ENCODE data around the gene ZC3H18.

Gene ZC3H18

DNA sequence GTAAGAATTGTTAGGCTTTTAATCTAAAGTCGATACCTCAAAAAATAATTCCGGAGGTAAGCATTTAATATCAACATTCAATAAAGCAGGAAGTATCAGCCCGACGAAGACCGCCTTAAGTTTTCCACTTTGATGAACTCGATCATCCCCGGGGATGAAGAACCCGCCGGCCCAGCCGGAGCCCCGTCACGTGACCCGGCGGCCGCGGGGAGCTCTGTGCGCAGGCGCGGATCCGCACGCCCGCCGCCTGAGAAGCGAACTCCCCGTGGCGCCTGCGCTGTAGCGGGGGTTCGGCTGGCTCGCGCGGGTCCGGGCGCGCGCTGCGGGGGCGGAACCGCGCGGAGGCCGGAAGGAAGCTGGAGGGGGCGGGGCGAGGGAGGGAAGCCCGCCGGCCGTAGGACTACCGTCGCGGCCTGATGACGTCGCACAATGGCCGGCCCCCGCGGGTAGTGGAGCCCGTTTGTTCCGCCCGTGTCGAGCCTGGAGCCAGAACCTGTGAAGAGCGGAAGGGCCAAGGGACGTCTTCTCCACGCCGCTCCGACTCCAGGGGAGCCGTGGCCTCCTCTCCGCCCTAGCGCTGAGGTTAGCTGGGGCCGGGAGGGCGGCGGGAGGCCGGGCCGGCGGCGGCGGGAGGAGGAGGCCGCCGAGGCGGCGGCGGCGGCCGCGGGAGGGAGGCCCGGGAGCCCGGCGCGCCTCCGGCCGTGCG lies at the start of gene ZC3H18:
Gene ZC3H18 (plus strand): TSS at position 419 of the 706 bp plus-strand sequence. CDS start 6,721 bp downstream, outside the sequence.
- in situ Hi-C loops (cut with HindIII; ENCODE audit: low sequenced_read_pairs), result no loop called here

DNA sequence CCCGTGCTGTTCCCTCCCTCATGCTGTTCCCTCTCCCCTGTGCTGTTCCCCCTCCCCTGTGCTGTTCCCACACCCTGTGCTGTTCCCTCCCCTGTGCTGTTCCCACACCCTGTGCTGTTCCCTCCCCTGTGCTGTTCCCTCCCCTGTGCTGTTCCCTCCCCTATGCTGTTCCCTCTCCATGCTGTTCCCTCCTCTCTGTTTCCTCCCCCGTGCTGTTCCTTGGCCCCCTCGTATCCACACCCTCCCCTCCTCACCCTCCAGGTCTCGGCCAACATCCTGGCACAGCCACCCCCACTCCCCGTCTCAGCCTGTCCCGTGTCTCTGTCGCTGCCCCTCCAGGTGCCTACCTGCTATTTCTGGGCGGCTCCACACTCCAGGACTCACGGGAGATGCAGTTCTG lies 48.5 kb upstream of the ZC3H18 start:
- in situ Hi-C loops (cut with HindIII; ENCODE audit: low sequenced_read_pairs), result no loop called here

GRCh38 chr16:88522276-88522949 lies 47.8 kb upstream of the ZC3H18 start:
- in situ Hi-C loops (cut with HindIII; ENCODE audit: low sequenced_read_pairs), result no loop called here

DNA sequence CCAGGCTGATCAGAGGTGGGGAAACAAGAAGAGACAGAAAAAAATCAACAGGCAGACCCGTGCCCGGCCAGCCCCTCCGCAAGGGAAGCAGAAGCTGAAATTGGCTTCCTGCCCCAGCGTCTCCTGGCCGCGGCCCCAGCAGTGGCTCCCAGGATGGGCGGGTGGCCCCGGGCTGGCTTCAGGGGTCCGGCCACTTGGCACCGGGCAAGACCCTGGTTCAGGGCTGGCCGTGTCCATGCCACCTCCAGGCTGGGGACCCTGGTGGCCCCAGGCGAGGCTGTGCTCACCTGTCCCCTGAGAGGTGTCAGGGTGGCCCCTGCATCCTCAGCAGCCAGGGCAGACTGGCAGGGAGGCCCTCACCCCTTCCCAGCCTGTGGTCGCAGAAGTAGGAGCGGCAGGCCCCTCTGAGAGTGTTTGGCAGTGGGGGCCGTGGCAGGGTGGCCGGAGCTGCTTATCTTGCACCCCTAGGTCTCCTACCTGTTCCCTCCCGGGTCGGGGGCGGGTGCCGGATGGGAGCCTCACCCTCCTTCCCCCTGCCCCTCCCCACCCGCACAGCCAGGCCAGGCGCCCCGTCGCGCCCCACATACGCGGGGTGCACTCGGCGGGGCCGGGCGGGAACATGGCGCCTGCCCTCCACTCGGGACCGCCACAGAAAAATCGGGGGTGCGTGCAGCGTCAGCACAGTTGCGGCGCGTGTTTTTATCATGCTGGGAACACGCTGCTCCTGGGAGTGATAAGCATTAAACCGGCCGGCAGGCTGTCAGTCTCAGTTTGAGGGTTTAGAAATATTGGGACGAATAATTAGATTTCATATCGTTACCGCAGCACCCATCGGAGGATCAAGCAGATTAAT lies 46.7 kb upstream of the ZC3H18 start:
- in situ Hi-C loops (cut with HindIII; ENCODE audit: low sequenced_read_pairs), result no loop called here

GRCh38 chr16:88524274-88524972 lies 45.8 kb upstream of the ZC3H18 start:
- in situ Hi-C loops (cut with HindIII; ENCODE audit: low sequenced_read_pairs), result no loop called here

- in situ Hi-C loops (cut with HindIII; ENCODE audit: low sequenced_read_pairs), result loop anchor here (25.0 kb wide), 1 partner anchor 88 kb away; no protein-coding TSS in a partner anchor
Observed at GRCh38 chr16:88524973-88525662, 45.1 kb upstream of the ZC3H18 start.

- in situ Hi-C loops (cut with HindIII; ENCODE audit: low sequenced_read_pairs), result loop anchor here (25.0 kb wide), 1 partner anchor 88 kb away; no protein-coding TSS in a partner anchor
Observed at GRCh38 chr16:88525663-88525990, 44.6 kb upstream of the ZC3H18 start.

DNA sequence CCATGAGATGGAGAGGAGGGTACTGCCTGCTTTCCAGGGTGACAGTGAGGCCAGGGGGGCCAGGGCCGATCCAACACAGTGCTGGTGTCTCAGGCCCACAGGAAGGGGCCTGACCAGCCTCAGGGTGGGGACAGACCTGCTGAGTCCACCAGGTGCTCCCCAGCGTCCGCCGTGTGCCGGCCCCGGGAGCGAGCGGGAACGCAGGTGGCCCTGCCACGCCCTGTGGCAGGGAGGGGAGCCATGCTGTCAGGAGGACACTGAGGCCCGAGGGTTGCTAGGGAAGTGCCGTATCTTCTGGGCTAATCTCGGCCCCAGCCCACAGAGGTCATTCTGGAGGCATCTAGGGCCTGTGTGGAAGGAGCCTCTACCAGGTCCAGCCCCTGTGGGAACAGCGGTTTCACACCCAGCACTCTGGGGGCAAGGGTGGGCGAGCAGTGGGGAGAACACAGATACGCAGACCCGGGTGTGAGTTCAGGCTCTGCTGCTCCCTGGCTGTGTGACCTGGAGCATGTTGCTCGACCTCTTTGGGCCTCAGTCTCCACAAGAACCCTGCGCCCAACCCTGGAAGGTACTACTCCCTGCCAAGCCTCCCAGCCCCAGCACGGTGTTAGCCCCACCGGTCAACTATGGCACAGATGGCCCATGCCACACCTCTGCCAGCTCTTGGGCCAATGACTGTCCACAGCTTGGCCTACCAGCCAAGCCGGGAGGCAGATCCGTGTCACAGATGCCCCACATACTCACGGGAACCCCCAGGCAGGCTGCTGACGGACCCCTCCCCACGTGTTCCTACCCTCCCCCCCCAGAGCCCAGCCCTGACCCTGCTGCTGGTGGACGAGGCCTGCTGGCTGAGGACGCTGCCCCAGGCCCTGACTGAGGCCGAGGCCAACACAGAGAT lies 43.9 kb upstream of the ZC3H18 start:
- in situ Hi-C loops (cut with HindIII; ENCODE audit: low sequenced_read_pairs), result loop anchor here (25.0 kb wide), 1 partner anchor 89 kb away; no protein-coding TSS in a partner anchor

- in situ Hi-C loops (cut with HindIII; ENCODE audit: low sequenced_read_pairs), result loop anchor here (25.0 kb wide), 1 partner anchor 90 kb away; no protein-coding TSS in a partner anchor
Observed at GRCh38 chr16:88526906-88527185, 43.4 kb upstream of the ZC3H18 start.

- in situ Hi-C loops (cut with HindIII; ENCODE audit: low sequenced_read_pairs), result loop anchor here (25.0 kb wide), 1 partner anchor 90 kb away; no protein-coding TSS in a partner anchor
Observed at GRCh38 chr16:88527186-88527936, 42.8 kb upstream of the ZC3H18 start.

DNA sequence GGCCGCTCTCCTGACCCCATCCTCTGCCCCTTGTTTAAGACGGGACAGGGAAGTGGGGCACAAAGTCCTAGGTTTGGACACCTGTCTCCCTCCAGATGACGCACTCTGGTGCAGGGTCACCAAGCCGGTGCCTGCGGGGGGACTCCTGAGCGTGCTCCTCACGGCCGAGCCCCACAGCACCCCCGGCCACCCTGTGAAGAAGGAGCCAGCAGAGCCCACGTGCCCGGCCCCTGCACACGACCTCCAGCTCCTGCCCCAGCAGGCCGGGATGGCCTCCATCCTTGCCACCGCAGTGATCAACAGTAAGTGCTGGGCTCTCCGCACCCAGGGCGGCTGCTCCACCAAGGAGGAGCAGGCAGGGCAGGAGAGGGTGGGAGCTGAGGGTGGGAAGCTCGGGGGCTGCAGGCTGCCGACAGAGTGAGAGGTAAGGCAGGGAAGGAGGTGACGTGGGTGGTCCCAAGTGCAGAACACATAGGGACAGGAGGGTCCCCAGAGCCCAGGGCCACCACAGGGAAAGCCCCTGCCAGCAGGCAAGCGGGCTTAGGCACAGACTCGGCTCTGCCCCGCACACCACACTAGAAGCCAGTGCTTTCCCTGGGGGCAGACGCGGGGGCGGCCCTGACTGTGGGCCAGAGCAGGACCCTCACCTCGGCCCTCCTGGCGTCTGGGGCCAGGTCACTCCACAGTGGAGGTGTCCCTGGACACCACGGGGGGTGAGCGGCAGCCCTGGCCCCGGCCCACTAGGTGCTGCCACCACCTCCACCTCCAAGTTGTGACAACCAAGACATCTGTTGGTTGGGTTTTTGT lies 42.1 kb upstream of the ZC3H18 start:
- in situ Hi-C loops (cut with HindIII; ENCODE audit: low sequenced_read_pairs), result loop anchor here (25.0 kb wide), 1 partner anchor 91 kb away; no protein-coding TSS in a partner anchor

- in situ Hi-C loops (cut with HindIII; ENCODE audit: low sequenced_read_pairs), result loop anchor here (25.0 kb wide), 1 partner anchor 92 kb away; no protein-coding TSS in a partner anchor
Observed at GRCh38 chr16:88528902-88529318, 41.3 kb upstream of the ZC3H18 start.

- in situ Hi-C loops (cut with HindIII; ENCODE audit: low sequenced_read_pairs), result loop anchor here (25.0 kb wide), 1 partner anchor 92 kb away; no protein-coding TSS in a partner anchor
Observed at GRCh38 chr16:88529596-88529995, 40.6 kb upstream of the ZC3H18 start.

DNA sequence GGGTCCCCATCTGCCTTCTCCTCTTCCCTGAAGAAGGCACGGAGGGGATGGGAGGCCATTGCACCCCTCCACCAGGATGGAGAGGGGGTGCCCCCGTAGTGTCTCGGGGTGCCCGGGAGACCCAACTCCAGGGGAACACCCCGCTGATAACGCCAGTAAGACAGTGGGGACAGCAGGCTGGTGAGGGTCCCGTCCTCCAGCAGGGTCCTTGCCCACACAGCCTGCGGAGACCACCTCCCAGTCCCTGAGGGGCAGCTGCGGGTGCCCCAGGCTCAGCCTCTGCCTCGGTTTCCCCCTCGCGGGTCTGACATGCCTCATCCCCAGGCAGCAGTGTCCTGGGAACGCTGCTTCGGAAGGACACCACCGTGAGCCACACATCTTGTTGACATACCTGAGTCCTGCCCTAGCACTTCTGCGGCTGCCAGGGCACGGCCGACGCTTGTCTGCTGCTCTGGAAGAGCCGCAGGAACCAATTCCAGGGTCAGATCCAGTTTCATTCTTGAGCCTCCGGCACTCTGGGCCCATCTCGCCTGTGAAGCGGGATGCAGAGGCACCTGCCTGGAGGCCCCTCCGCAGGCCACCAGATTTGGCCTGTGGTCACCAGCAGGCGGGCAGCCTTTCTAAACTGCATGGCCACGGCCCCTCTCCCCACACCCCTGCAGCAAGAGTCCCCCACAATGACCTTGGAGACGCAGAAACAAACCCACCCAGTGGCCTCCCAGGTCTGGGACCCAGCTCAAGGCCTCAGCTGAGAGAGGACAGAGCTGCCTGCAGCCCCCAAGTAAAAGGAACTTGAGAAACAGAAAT lies 39.9 kb upstream of the ZC3H18 start:
- in situ Hi-C loops (cut with HindIII; ENCODE audit: low sequenced_read_pairs), result loop anchor here (25.0 kb wide), 1 partner anchor 93 kb away; no protein-coding TSS in a partner anchor

DNA sequence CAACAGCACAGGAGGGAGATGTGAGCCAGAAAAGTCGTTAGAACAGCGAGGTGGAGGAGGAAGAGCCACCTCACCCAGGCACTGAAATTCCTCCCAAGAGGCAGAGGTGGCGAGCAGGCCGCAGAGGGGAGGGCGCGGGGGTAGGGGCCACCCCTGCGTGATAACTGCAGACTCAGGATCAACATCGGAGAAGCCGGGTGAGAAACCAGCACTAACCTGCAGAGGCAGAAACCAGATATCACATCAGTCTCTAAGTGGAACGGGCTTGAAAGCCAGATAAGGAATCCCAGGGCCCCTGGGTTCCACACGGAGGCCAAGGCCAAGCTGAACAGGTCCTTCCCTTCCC lies 39.4 kb upstream of the ZC3H18 start:
- in situ Hi-C loops (cut with HindIII; ENCODE audit: low sequenced_read_pairs), result loop anchor here (25.0 kb wide), 1 partner anchor 94 kb away; no protein-coding TSS in a partner anchor

- in situ Hi-C loops (cut with HindIII; ENCODE audit: low sequenced_read_pairs), result loop anchor here (25.0 kb wide), 1 partner anchor 94 kb away; no protein-coding TSS in a partner anchor
Observed at GRCh38 chr16:88531346-88531745, 38.9 kb upstream of the ZC3H18 start.

All from DLD1 (cell line).